ENCODE measurements around the gene MECP2.
"Not testable (repeated sequence)": the region's sequence is repeated elsewhere in the genome, so short reads cannot be mapped to it uniquely, and the experiment has no call there.

The MECP2 gene

DNA sequence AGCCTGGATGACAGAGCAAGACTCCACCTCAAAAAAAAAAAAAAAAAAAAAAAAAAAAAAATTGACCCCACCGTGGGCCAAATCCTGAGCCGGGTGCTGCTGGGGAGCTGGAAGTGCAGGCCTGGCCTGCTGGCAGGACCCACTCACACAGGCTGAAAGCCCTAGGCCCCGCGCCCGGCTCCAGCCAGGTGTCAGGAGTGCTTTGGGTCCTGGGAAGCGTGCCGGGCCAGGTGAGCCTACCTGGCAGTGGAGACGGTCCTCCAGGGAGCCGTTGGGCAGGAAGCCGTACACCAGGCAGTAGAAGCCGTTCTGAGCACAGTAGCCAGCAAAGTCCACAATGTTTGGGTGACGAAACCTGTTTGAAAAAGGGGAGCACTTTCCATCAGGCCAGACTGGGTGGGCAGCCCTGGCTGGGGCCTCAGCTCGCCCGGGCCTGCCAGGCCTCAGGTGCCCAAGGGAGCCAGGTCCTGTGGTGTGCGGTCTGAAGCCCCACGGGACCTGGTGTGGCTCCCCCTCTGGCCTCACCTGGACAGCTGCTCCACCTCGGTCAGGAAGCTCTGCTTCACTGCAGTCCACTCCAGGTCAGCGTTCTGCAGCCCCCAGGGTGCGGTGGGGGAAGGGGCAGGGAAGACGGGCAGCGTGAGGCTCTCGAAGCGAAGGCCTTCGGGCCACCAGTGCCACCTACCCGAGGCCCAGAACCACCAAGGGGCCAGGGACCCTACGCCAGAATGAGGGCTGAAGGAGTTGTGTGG is 79.6 kb downstream of the MECP2 start:
- no peak for DNase-seq (ENCODE audit: low spot score)

GRCh38 chrX:154016366-154017076 is 81.0 kb downstream of the MECP2 start:
- DNase-seq (ENCODE audit: low spot score): no peak

- DNase-seq (ENCODE audit: low spot score): no peak
Measured at GRCh38 chrX:154015581-154016264, 81.8 kb downstream of the MECP2 start.

DNA sequence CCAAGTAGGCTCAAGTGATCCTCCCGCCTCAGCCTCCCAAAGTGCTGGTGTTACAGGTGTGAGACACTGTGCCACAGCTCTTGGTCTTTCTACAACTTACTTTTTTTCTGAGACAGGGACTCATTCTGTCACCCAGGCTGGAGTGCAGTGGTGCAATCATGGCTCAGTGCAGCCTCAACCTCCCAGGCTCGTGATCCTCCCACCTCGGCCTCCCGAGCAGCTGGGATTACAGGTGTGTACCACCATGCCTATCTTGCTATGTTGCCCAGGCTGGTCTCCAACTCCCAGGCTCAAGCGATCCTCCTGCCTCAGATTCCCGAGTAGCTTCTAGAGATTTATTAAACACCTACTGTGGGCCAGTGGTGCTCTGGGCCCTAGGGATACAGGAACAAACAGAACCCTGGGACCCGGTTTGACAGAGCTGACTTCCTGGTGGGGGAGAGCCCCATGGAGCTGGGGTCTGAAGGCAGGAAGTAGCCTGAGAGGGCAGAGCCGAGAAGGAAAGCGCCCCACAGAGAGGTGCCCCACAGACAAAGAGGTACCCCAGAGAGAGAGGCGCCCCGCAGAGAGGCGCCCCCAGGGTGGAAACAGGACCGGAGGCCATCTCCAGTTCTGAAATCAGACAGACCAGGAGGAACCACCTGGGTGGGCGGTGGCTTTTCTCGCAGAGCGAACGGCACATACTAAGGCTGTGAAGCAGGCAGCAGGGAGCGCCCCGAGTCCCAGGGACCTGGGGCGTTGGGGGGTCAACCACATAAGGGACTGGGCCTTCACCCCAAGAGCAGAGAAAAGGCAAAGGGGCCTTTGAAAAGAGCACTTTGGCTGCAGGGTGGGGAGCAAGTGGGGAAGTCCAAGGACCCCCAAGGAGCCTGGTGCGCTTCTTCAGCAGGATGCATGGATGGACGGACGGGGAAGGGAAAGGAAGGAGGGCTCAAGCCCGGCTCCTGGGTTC is 82.8 kb downstream of the MECP2 start:
- DNase-seq (ENCODE audit: low spot score): no peak

- peak; percentile 68 for DNase-seq (ENCODE audit: low spot score)
Measured at GRCh38 chrX:154013614-154014360, 83.7 kb downstream of the MECP2 start.

DNA sequence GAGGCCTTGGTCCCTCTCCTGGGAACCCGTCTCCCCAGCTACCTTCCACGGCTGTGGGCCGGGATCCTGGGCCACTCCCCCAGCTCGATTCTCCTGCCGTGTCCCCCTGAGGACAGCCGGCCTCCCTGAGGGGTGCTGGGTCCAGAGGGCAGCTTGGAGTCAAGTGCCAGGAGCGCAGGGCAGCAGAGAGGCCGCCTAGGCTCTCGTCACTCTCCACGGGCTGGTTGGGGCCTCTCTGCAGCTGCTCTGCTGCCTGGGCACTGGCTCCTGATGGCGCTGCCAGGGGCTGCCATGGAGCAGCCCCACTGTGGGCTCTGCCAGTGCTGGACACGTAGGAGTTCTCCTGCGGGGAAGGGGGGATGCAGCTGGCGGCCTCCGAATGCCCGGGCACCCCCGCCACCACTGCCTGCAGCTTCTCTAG is 84.5 kb downstream of the MECP2 start:
- DNase-seq (ENCODE audit: low spot score): no peak

- no peak for DNase-seq (ENCODE audit: low spot score)
Measured at GRCh38 chrX:154012336-154012991, 85.1 kb downstream of the MECP2 start.

GRCh38 chrX:154011376-154012335 is 85.9 kb downstream of the MECP2 start:
- DNase-seq (ENCODE audit: low spot score): no peak

DNA sequence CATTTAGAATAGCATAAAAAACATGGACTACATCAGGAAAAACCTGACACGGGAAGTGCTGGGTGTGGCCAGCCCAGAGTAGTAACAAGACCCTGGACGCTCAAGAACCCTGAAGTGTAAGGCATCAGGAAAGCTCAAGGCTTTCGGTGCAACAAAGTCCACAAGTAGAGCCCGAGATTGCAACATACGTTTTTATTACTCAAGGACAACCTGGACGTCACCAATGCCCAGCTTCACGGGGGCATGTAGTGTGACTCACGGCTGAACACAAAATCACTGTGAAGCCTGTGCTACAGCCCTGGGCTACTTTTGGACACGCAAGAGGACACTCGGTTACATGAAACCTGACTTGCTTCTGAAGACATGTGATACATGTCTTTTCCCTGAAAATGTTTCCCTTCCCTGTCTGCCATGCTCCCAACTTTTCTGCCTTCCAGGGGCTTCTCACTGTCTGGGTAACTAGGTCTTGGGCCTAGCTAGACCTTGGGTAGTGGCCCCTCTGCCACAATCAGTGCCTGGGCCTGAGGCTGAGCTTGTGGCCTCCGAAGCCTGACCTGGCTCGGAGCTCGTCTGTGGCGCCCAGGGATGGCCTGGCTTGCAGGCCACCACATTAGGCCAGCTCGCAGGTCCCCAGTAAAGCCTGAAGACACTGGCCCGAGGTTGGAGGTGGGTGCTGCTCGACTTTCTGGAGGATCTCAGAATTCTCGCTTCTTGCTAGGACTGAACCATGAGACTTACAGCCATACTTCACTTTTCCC is 87.0 kb downstream of the MECP2 start:
- DNase-seq (ENCODE audit: low spot score): no peak

GRCh38 chrX:154008521-154008920 is 89.0 kb downstream of the MECP2 start:
- DNase-seq (ENCODE audit: low spot score): no peak

DNA sequence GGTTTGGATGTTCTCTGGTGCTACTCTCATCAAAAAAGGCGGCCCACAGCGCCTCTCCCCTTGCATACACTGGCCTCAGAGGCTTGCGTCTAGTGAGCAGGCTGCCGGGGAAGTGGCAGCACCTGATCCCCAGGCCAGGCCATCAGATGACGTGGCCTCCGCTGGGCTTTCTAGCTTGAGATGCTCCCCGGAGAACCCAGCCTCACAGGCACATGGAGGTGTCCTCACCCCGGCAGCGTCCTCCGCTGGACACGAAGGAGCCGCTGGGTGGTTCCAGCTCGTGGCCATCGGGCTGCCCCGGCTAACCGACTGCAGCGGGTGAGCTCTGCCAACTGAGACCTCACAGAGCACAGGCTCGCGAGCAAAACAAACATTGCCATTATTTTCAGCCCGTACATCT is 90.6 kb downstream of the MECP2 start:
- DNase-seq (ENCODE audit: low spot score): no peak

DNA sequence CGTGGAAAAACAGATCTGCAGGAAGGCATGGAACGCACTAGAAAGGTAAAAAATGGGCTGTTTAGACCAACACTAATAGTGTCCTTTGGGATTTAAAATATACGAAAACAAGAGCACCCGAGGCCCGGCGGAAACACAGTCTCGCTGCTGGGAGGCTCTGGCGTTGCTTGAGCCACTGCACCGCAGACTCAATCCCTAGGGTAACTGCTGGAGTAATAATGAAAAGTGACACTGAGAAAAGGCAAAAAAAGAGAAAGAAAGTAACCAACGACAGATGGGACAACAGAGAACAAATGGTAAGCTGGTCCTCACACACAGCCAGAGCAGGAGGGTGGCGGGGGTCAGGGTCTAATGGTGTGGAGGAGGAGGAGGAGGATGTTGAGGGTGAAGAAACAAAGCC is 93.2 kb downstream of the MECP2 start:
- DNase-seq (ENCODE audit: low spot score): no peak

GRCh38 chrX:154002215-154002719 is 95.2 kb downstream of the MECP2 start:
- DNase-seq (ENCODE audit: low spot score): no peak

DNA sequence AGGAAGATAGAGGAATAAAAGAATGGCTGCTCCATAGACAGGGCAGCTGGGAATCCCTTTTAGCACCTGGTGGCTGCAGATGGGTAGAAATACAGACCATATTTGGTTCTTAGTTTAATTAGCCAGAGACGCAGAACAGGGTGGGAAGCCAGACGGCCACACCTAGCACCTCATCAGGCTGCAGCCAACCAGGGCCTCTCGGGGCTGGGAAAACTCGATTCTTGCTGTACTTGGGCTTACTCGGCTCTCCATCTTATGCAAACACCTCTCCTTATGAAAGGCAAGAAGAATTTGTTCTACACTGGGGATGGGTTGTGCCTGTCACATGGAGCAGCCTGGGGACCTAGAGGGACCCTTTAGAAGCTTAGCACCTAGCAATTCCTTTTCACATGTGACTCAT is 97.5 kb downstream of the MECP2 start:
- no peak for DNase-seq (ENCODE audit: low spot score)

- DNase-seq (ENCODE audit: low spot score): no peak
Measured at GRCh38 chrX:153999359-154000037, 98.0 kb downstream of the MECP2 start.

DNA sequence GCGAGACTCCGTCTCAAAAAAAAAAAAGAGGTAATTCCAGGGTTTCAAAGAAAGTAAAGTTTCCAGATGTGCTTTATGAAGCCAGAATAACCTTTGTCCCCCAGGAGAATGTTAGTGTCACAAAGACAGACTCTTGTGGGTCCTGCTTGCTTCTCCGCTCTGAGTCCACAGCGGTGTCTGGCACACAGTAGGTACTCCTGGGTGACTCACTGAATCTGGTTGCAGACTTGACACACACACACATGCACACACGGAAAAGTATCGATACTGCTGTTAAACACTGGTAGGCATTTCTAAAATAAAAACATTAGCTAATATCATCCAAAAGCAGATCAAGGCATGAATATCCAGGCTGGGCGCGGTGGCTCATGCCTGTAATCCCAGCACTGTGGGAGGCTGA is 102.0 kb downstream of the MECP2 start:
- DNase-seq (ENCODE audit: low spot score): no peak

DNA sequence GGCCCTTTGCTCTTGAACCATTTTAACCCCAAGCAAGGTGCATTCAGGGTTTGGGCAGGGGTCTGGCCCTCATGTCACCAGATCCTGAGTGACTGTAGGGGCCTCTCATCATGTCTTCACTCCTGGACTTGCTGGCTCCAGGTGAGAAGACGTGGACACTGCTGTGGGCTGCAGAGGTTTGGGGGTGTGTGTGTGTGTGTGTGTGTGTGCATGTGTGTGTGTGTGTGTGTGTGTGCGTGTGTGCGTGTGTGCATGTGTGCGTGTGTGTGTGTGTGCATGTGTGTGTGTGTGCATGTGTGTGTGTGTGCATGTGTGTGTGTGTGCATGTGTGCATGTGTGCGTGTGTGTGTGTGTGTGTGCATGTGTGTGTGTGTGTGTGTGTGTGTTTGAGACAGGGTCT is 103.1 kb downstream of the MECP2 start:
- DNase-seq (ENCODE audit: low spot score): not testable (repeated sequence)

DNA sequence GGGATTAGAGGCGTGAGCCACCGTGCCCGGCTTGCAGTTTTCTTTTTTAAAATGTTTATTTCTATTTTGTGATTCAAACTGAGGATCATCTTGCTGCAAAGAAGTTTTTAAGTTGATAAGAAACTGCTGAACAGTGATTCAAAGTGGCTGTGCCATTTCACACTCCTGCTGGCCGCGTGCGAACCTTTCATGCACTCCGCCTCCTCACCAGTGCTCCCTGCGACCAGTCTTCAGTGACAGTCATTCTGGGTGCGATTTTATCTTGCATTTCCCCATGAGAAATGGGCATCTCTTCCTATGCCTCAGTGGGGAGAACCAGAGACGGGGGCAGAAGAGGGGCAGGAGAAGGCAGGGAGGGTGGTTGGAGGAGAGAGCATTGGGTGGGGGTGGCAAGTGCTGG is 103.5 kb downstream of the MECP2 start:
- DNase-seq (ENCODE audit: low spot score): no peak

Data from left forelimb (tissue), 1 donor.